ENCODE data around the gene PWWP2B.

Gene PWWP2B

DNA sequence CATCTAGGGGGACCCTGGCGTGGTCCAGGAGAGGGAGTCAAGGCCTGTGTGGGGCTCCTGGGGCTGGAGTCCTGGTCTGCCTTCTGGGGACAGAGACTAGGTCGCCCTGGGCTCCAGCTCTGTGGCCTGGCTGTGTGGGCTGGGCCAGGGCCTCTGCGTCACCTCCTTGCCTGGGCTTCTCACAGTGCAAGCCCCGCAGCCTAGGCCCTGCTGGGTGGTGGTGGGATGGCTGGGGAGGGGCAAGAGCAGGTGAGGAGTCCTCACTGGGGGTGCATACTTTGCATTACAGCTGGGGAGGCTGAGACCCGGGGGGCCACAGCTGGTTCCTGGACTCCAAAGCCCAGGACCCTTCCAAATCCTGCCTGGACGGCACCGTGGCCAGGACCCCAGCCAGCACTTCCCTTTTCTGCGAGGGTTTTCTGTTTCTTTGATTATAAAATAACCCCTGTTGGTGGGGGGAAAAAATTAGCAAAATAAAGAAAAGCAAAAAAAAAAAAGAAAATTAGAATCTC, 23.5 kb downstream of the PWWP2B start:
- peak; percentile 80 for DNase-seq (ENCODE audit: low spot score)

DNA sequence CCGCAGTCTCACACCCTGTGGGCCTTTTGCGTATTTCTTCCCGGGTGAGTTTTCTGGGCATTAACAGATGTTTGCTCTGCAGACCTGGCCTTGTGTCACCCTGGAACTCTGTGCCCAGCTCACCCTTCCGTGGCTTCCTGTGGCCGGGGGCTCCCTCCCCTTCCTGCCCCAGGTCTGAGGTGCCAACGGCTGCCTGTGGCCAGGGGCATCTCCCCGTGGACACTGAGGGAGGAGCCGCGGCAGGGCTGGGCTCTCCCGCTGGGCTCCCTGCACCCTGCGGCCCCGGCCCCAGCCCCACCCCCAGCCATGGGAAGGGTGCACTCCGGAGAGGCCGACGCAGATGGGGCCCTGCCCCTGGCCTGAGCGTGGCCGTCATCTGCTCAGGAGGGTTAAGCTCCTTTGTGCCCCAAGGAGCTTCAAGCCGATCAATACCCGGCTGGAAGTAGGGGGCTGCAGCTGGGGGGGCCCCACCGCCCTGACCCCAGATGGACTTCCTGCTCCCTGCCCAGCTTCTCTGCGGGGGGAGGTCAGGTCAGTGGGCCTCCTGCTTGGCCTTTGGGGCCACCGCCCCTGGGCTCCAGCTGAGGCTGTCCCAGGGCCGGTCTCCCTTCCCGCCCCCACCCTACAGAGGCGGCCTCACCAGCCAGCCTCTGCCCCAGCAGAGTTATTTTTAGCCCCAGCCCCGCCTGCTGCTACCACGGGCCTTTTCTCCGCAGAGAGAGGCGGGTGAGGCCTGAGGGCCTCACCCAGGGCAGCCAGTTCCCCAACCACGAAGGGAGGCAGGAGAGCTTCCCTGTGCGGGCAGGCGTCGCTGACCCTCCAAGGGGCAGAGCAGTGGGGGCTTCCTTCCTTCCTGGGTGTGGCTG, 24.2 kb downstream of the PWWP2B start:
- DNase-seq (ENCODE audit: low spot score): peak; percentile 78

GRCh38 chr10:132421847-132422751, 25.1 kb downstream of the PWWP2B start:
- peak; percentile 97 for DNase-seq (ENCODE audit: low spot score)

GRCh38 chr10:132422903-132423825, 26.2 kb downstream of the PWWP2B start:
- DNase-seq (ENCODE audit: low spot score): peak; percentile 87

DNA sequence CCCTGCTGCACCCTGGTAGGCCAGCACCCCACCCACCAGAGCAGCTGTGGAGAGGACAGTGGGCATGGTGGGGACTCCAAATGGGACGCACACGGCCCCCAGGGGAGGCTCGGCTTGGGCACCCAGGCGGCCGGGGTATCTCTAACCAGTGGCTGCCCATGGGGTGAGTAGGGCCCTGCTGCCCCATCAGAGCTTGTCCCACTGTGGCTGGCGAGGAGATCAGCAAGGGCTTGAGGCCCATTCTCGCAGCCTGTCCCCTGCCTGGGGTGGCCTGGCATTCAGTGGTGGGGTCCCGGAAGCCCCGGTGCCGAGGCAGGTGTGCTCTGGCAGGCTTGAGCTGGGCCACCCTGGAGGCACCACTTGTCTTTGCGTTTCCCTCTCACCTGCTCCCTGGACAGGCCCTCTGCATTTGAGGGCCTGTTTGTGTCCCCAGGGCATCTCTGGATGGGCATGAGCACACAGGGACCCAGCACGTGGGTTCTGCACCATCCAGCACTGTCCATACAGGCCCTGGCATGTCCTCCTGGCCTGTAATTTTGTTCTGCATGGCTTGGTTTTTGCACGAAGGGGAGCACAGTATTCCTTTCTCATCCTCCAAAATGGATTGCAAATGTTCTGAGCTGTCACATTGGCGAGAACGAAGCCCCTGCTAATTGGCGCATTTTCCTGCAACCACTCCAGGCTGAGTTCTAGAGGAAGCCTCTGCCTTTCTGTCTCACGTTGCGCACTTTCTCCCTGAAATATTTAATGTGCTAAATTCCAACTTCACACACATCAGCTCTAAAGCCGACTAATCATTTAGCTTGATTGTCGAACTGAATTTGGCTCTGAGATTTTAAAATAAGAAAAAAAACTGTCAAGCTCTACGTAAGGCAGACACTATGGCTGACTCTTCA, 27.2 kb downstream of the PWWP2B start:
- no peak for DNase-seq (ENCODE audit: low spot score)

- DNase-seq (ENCODE audit: low spot score): no peak
Observed at GRCh38 chr10:132425029-132425756, 28.2 kb downstream of the PWWP2B start.

- no peak for DNase-seq (ENCODE audit: low spot score)
Observed at GRCh38 chr10:132425757-132426155, 28.8 kb downstream of the PWWP2B start.

DNA sequence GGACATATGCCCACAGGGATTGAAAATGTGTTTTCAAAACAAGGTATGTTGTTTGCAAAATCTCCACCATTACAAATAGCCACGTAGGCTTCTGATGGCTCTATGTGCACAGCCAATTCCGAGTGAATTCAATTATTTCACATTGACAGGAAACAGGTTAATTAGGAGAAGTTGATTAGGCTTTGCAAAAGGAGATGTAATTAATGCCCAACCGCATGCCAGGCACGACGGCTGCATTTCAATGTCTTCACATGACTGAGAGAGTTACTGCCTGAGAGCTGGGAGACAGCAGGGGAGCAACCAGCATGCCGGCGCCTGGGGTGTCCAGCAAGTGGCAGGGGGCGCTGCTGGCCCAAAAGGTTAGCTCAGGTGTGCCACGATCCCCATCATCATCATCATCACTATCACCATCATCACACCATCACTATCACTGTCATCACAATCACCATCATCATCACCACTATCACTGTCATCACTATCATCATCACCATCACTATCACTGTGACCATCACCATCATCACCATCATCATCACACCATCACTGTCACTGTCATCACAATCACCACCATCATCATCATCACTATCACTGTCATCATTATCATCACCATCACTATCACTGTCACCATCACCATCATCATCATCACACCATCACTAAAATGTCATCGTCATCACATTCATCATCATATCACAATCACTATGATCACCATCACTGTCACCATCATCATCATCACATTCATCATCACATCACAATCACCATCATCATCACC, 30.2 kb downstream of the PWWP2B start:
- no peak for DNase-seq (ENCODE audit: low spot score)

DNA sequence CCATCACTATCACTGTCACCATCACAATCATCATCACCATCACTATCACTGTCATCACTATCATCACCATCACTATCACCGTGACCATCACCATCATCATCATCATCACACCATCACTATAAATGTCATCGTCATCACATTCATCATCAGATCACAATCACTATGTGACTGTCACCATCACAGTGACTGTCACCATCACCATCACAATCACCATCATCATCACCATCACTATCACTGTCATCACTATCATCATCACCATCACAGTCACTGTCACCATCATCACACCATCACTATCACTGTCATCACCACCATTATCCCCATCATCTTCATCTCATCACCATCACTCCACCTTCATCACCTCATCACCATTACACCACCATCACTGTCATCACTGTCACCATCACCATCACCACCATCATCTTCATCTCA, 31.0 kb downstream of the PWWP2B start:
- DNase-seq (ENCODE audit: low spot score): no peak

- no peak for DNase-seq (ENCODE audit: low spot score)
Observed at GRCh38 chr10:132428486-132428995, 31.5 kb downstream of the PWWP2B start.

DNA sequence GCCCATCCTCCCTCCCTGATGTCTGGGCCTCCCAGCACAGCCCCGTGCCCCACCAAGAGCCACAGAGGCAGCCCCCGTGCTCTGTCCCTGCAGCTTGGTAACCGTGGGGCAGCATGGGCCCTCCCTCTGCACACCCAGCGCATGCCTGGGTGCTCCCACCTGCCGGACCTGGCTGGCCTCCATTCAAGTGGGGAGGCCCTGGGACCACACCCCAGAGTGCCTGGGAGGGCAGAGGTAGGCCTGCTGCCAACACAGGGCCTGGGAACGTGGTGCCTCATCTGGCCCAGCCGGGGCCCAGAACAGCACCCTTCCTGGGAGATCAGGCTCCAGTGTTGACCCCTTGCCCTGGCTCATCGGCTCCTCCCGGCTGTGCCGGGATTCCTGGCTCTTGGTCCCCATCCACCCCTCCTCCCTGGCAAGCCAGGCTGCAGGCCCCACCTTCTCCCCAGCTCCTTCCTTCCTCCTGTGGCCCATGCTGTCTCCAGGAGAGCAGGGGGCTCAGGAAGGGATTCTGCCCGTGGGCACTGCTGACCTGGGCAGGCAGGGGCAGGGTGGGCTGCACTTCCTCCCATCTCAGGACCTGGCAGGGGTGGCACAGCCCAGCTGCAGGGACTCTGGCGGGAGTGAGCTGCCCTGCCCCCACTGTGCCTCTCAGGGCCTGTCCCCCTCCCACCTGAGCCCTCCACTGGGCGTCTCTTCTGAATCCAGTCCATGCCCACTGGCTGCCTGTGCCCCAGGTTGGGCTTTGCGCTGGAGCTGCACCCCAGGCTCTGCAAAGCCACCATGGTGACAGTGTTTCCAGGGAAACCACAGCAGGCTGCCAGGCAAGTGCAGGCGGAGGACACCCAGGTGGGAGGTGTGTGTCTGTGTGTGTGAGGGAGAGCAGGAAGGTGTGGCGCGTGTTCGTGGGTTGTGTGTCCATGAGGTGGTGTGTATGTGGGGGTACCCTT, 32.6 kb downstream of the PWWP2B start:
- no peak for DNase-seq (ENCODE audit: low spot score)

DNA sequence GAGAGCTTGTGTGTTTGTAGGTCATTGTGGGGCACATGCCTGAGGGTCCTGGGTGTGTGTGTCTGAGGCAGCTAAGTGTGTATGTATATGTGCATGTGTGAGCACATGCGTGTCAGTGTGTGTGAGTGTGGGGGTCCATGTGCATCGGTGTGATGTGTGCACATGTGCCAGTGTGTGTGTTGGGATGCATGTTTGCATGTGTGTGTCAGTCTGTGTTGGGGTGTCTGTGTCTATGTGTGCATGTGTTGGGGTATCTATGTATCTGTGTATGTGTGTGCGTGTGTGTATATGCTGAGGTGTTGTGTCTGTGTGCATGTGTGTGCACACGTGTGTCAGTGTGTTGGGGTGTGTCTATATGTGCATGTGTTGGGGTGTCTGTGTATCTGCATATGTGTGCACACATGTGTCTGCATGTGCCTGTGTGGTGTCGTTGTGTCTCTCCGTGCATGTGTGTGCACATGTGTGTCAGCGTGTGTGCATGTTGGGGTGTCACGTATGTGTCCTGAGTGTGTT, 33.3 kb downstream of the PWWP2B start:
- DNase-seq (ENCODE audit: low spot score): no peak

- no peak for DNase-seq (ENCODE audit: low spot score)
Observed at GRCh38 chr10:132430861-132431271, 33.9 kb downstream of the PWWP2B start.

DNA sequence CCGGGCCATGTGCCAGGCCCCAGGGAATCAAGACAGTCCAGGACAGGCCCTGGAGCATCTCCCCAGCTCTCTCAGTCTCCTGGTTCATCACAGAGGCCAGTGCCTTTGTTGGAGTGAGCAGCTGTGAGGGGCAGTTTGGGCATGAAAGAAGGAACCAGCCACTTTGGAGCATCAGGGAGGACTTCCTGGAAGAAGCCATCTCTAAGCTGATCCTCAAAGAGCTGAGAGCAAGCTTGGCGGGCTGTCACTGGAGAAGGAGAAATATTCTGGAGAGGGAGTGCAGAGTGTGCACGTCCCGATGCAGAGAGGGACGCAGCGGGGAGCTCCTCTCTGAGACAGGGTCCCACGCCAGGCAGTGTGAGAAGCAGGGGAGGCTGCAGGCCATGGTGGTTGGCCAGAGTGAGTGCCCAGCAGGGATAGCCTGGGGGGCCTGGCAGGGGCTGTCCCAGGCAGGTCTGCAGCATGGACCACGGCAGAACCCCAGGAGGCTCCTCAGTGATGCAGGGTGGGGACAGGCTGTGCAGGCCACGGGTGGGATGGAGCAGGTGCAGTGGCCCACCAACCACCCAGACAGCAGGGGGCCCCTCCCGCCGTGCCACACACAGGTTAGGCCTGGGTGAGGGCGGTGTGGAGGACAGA, 34.7 kb downstream of the PWWP2B start:
- DNase-seq (ENCODE audit: low spot score): no peak

GRCh38 chr10:132432176-132432540, 35.2 kb downstream of the PWWP2B start:
- DNase-seq (ENCODE audit: low spot score): no peak

DNA sequence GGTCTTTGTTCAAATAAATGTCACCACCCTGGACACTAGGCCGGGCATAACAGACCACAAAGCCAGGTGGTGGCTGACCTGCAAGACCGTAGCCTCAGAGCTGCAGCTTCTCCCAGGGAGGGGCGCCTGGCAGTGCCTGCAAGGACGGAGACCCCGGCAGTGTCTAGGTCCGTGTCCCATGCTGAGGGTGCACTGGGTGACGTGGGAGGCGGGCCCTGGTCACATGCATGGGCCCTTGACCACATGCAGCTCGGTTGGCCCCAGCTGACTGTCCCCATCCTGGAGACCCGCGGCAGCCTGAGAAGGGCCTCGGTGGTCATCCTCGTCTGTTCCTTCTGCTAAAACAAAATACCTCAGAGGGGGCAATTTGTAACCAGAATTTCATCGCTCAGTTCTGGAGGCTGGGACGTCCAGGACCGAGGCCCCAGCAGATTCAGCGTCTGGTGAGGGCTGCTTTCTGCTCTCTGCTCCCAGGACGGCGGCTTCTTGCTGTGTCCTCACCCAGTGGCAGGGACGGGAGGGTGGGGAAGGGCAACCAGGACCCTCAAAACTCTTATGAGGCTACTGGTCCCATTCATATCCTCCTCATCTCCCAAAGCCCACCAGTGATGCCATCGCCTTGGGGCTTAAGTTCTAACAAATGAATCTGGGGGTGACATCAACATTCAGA, 36.8 kb downstream of the PWWP2B start:
- DNase-seq (ENCODE audit: low spot score): no peak

All from NAMALWA (cell line).